ENCODE results near the gene TTC9B. TPM values are rescaled to one million over a fixed set of nuclear protein-coding genes. Genes with fewer than 3 reads are reported as not detected.
"Not testable (repeated sequence)": the region's sequence is repeated elsewhere in the genome, so short reads cannot be mapped to it uniquely, and the experiment has no call there.

The TTC9B gene
- total and polyA plus RNA-seq, 11 donors: not detected

DNA sequence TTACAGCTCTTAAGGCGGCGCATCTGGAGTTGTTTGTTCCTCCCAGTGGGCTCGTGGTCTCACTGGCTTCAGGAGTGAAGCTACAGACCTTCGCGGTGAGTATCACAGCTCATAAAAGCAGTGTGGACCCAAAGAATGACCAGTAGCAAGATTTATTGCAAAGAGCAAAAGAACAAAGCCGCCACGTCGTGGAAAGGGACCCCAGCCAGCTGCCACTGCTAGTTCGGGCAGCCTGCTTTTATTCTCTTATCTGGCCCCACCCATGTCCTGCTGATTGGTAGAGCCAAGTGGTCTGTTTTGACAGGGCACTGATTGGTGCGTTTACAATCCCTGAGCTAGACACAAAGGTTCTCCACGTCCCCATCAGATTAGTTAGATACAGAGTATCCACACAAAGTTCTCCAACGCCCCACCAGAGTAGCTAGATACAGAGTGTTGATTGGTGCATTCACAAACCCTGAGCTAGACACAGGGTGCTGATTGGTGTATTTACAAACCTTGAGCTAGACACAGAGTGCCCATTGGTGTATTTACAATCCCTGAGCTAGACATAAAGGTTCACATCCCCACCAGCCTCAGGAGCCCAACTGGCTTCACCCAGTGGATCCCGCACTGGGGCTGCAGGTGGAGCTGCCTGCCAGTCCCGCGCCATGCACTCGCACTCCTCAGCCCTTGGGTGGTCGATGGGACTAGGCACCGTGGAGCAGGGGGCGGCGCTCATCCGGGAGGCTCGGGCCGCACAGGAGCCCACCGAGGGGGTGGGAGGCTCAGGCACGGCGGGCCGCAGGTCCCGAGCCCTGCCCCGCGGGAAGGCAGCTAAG lies 48.5 kb downstream of the TTC9B start:
- peaks cover 0 to 10% (median 0%) of the 10 kb centered on the region in 9 donors for H3K27me3 ChIP-seq
- H3K4me3 ChIP-seq; H3K9me3 ChIP-seq; H3K4me1 ChIP-seq; intact Hi-C loops (cut with DNase I); DNase-seq; H3K27ac ChIP-seq; H3K36me3 ChIP-seq; ATAC-seq: not testable (repeated sequence)
- WGBS, 4 donors: 73 to 84% (median 81%) methylated on average over 22 to 30 of the region's 30 CpGs

Other genes starting within 250 kb of the TTC9B start
- 100 to 1,000 TPM in 1 of 9 donors, 10 to 100 TPM in 8; 58.5 to 112 (median 78.6) TPM for gene PSMC4, start 247.2 kb downstream of the TTC9B start, total RNA-seq
- 100 to 1,000 TPM in 1 of 2 donors, 10 to 100 TPM in 1; 65.9 to 120 TPM for gene PSMC4, start 247.2 kb downstream of the TTC9B start, polyA plus RNA-seq
- gene ZNF546, start 221.3 kb downstream of the TTC9B start, total RNA-seq: 10 to 100 TPM in 3 of 9 donors, 1 to 10 TPM in 6; 4.2 to 14.4 (median 9.2) TPM
- gene ZNF546, start 221.3 kb downstream of the TTC9B start, polyA plus RNA-seq: 1 to 10 TPM; 1.4 to 4.5 TPM
- gene ZNF780B, start 162.2 kb downstream of the TTC9B start, total RNA-seq: 10 to 100 TPM in 7 of 9 donors, 1 to 10 TPM in 2; 6.4 to 35.2 (median 19.7) TPM
- gene ZNF780B, start 162.2 kb downstream of the TTC9B start, polyA plus RNA-seq: 10 to 100 TPM in 1 of 2 donors, 1 to 10 TPM in 1; 4.7 to 11.0 TPM
- gene ZNF780A, start 127.4 kb downstream of the TTC9B start, total RNA-seq: 10 to 100 TPM in 5 of 9 donors, 1 to 10 TPM in 4; 3.9 to 17.5 (median 11.0) TPM
- 10 to 100 TPM; 10.3 to 17.0 TPM for gene ZNF780A, start 127.4 kb downstream of the TTC9B start, polyA plus RNA-seq
- 10 to 100 TPM; 13.7 to 30.7 (median 15.6) TPM for gene MAP3K10, start 27.0 kb downstream of the TTC9B start, total RNA-seq
- 10 to 100 TPM; 16.4 to 32.8 TPM for gene MAP3K10, start 27.0 kb downstream of the TTC9B start, polyA plus RNA-seq
- under 1 TPM in 2 of 9 donors, not detected in 7; 0.21 to 0.75 TPM for gene CCNP, start 8.3 kb upstream of the TTC9B start, total RNA-seq
- gene CCNP, start 8.3 kb upstream of the TTC9B start, polyA plus RNA-seq: not detected
- gene AKT2, start 67.0 kb upstream of the TTC9B start, total RNA-seq: 100 to 1,000 TPM in 7 of 9 donors, 10 to 100 TPM in 2; 81.8 to 132 (median 113) TPM
- gene AKT2, start 67.0 kb upstream of the TTC9B start, polyA plus RNA-seq: 10 to 100 TPM; 71.0 to 91.0 TPM
- 100 to 1,000 TPM in 8 of 9 donors, 10 to 100 TPM in 1; 99.1 to 230 (median 148) TPM for gene C19orf47, start 130.0 kb upstream of the TTC9B start, total RNA-seq
- 100 to 1,000 TPM; 226 to 314 TPM for gene C19orf47, start 130.0 kb upstream of the TTC9B start, polyA plus RNA-seq
- 100 to 1,000 TPM; 138 to 375 (median 183) TPM for gene PLD3, start 130.3 kb upstream of the TTC9B start, total RNA-seq
- gene PLD3, start 130.3 kb upstream of the TTC9B start, polyA plus RNA-seq: 100 to 1,000 TPM; 109 to 146 TPM
- under 1 TPM in 3 of 9 donors, not detected in 6; 0.07 to 0.14 (median 0.12) TPM for gene HIPK4, start 171.8 kb upstream of the TTC9B start, total RNA-seq
- gene HIPK4, start 171.8 kb upstream of the TTC9B start, polyA plus RNA-seq: under 1 TPM; 0.08 to 0.12 TPM
- 1 to 10 TPM; 2.5 to 4.6 (median 3.1) TPM for gene PRX, start 195.0 kb upstream of the TTC9B start, total RNA-seq
- gene PRX, start 195.0 kb upstream of the TTC9B start, polyA plus RNA-seq: 1 to 10 TPM; 2.9 to 4.3 TPM
- gene SERTAD1, start 207.6 kb upstream of the TTC9B start, total RNA-seq: 10 to 100 TPM in 6 of 9 donors, 1 to 10 TPM in 3; 7.6 to 28.0 (median 11.5) TPM
- 10 to 100 TPM; 10.2 to 40.2 TPM for gene SERTAD1, start 207.6 kb upstream of the TTC9B start, polyA plus RNA-seq
- gene SERTAD3, start 226.0 kb upstream of the TTC9B start, total RNA-seq: 10 to 100 TPM; 17.6 to 38.7 (median 26.0) TPM
- gene SERTAD3, start 226.0 kb upstream of the TTC9B start, polyA plus RNA-seq: 10 to 100 TPM; 23.2 to 36.9 TPM
- gene BLVRB, start 247.4 kb upstream of the TTC9B start, total RNA-seq: 100 to 1,000 TPM in 5 of 9 donors, 10 to 100 TPM in 4; 76.3 to 330 (median 100) TPM
- gene BLVRB, start 247.4 kb upstream of the TTC9B start, polyA plus RNA-seq: 100 to 1,000 TPM; 115 to 164 TPM
- gene SPTBN4, start 248.6 kb upstream of the TTC9B start, total RNA-seq: 1 to 10 TPM; 1.9 to 8.7 (median 4.2) TPM
- gene SPTBN4, start 248.6 kb upstream of the TTC9B start, polyA plus RNA-seq: 1 to 10 TPM; 2.3 to 5.4 TPM

Data from heart left ventricle (tissue), 16 donors.